ENCODE measurements around the gene CD1D. TPM values are rescaled to one million over a fixed set of nuclear protein-coding genes. Genes with fewer than 3 reads are reported as not detected.
"Not testable (repeated sequence)": the region's sequence is repeated elsewhere in the genome, so short reads cannot be mapped to it uniquely, and the experiment has no call there.

CD1D gene
- total RNA-seq, 4 donors from 2014 or later, result 11.6 to 34.7 (median 16.4) TPM

GRCh38 chr1:158212320-158212719 lies 31.6 kb downstream of the CD1D start:
- no peaks in the 10 kb centered on the region for H3K27me3 ChIP-seq
- no peak for DNase-seq

GRCh38 chr1:158223445-158223844 lies 42.8 kb downstream of the CD1D start:
- H3K9me3 ChIP-seq, H3K27me3 ChIP-seq: not testable (repeated sequence)

More at GRCh38 chr1:158212320-158212719, 31.6 kb downstream of the CD1D start:
- H3K27ac ChIP-seq, result no peak overlapping the region
- no peaks in the 10 kb centered on the region for H3K4me1 ChIP-seq
- TF ChIP-seq POLR2A (IDR thresholded peaks at IDR 0.05) (no peak), CTCF (IDR thresholded peaks at IDR 0.05) (no peak)
- no peaks in the 10 kb centered on the region for H3K36me3 ChIP-seq
- H3K4me3 ChIP-seq, result no peak overlapping the region
- H3K9me3 ChIP-seq, result no peaks in the 10 kb centered on the region

GRCh38 chr1:158227904-158228623 lies 47.4 kb downstream of the CD1D start:
- no peak for TF ChIP-seq CTCF (IDR thresholded peaks at IDR 0.05)
- no peak for TF ChIP-seq POLR2A (IDR thresholded peaks at IDR 0.05)
- H3K4me1 ChIP-seq, result no peaks in the 10 kb centered on the region
- no peak overlapping the region for H3K4me3 ChIP-seq
- H3K27ac ChIP-seq, result no peak overlapping the region
- no peaks in the 10 kb centered on the region for H3K36me3 ChIP-seq
- peaks cover 0 to 8% (median 0%) of the 10 kb centered on the region in 4 donors for H3K9me3 ChIP-seq
- no peaks in the 10 kb centered on the region for H3K27me3 ChIP-seq
- no peak for DNase-seq

More at GRCh38 chr1:158223445-158223844, 42.8 kb downstream of the CD1D start:
- H3K27ac ChIP-seq, H3K4me3 ChIP-seq, H3K4me1 ChIP-seq, H3K36me3 ChIP-seq, DNase-seq: not testable (repeated sequence)

Other genes with a start within 250 kb of the CD1D start
- gene KIRREL1, start 187.2 kb upstream of the CD1D start, total RNA-seq, result 10 to 100 TPM in 3 of 4 donors, 1 to 10 TPM in 1; 2.8 to 29.7 (median 11.1) TPM
- gene CD1A, start 73.5 kb downstream of the CD1D start, total RNA-seq, result not detected
- gene CD1C, start 109.0 kb downstream of the CD1D start, total RNA-seq, result 10 to 100 TPM in 1 of 4 donors, 1 to 10 TPM in 1, not detected in 2; 1.3 to 15.7 TPM
- gene CD1B, start 150.6 kb downstream of the CD1D start, total RNA-seq, result not detected
- gene CD1E, start 173.0 kb downstream of the CD1D start, total RNA-seq, result not detected
- not detected for gene OR10T2, start 218.6 kb downstream of the CD1D start, total RNA-seq
- gene OR10K2, start 245.3 kb downstream of the CD1D start, total RNA-seq, result not detected

All from Peyer's patch (tissue), 4 donors.